ENCODE data around the gene MPST.

Gene MPST

GRCh38 chr22:37023743-37024338 lies 4.3 kb downstream of the MPST start:
- no peak for DNase-seq

DNA sequence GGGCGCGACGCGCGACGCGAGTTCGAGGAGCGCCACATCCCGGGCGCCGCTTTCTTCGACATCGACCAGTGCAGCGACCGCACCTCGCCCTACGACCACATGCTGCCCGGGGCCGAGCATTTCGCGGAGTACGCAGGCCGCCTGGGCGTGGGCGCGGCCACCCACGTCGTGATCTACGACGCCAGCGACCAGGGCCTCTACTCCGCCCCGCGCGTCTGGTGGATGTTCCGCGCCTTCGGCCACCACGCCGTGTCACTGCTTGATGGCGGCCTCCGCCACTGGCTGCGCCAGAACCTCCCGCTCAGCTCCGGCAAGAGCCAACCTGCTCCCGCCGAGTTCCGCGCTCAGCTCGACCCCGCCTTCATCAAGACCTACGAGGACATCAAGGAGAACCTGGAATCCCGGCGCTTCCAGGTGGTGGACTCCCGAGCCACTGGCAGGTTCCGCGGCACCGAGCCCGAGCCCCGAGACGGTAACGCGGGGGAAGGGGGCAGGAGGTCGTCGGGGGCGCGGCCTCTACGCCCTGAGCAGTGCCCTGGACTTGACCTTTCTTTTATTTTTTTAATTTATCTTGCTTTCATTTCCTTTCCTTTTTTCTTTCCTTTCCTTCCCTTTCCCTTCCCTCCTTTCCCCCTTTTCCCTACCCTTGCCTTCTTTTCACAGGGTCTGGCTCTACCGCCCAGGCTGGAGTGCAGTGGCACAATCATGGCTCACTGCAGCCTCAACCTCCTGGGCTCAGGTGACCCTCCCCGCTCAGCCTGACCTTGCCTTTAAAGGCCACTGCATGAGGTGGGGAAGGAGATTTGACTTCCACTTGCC lies 5.0 kb downstream of the MPST start:
- no peak for DNase-seq

- DNase-seq: no peak
Observed at GRCh38 chr22:37025500-37026070, 6.0 kb downstream of the MPST start.

DNA sequence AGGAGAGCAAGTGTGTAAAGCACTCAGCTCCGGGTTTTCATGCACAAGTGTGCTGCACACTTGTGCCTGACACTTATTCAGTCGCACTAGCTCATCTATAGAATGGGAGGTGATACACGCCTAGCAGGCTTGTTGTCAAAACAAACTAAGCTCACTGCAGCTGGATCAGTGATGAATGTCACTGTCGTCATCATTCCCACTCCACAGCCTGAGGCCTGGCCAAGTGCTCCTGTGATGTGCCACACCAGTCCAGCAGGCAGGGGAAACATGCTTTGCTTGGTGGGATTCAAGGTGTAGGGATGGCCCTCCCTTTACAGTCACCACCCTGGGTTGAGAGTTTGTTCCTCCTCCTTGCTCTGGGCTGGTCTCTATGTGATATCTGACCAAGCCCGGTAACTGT lies 6.8 kb downstream of the MPST start:
- no peak for DNase-seq

- DNase-seq: no peak
Observed at GRCh38 chr22:37027556-37027955, 8.0 kb downstream of the MPST start.

DNA sequence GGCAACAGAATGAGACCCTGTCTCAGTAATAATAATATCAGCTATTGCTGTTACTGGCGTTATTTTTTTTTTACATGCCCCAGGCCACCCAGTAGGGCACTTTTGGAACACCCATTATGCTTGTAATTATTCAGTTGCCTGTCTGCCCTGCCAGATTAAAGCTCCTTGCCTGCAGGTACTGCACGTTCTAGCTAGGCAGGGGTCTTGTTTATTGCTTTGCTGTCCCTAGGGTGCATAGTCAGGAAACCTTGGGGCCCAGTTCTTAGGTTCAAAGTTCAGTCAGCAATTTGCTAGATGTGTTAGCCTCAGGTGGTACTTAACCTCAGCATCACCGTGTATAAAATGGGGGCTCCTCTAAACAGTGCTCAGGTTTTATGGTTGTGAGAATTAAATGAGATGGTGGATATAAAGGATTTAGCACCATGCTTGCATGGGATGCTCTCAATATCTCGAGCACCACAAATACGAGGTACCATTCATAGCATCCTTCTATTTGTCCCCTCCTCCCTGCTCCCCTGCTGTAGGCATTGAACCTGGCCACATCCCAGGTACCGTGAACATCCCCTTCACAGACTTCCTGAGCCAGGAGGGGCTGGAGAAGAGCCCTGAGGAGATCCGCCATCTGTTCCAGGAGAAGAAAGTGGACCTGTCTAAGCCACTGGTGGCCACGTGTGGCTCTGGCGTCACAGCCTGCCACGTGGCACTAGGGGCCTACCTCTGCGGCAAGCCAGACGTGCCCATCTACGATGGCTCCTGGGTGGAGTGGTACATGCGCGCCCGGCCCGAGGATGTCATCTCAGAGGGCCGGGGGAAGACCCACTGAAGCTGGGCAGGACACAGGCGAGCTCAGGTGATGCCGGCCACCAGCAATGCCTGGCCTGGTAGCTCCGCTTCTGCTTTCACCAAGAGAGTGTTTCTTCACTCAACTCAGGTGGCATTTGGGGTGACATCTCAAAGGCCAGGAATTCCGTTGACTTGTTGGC lies 9.4 kb downstream of the MPST start:
- no peak for DNase-seq

GRCh38 chr22:37030560-37031281 lies 11.2 kb downstream of the MPST start:
- DNase-seq: no peak

DNA sequence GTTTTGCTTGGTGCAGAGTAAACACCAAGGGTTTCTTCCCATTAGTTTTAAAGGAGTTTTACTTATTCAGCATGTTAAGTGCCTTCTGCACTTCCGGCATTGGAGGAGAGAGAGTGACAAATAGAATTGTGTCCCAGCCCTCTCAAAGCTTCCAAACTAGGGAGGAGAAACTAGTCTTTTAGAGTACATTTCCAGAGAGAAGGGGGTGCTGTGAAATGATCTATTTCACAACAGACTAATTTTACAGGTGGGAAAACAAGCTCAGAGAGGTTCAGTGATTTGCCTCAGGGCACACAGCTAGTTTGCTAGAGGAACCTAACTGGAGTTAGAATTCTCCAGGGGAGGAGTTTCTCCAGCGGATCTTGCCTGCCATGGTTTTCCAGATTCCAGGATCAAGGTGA lies 12.6 kb downstream of the MPST start:
- no peak for DNase-seq

DNA sequence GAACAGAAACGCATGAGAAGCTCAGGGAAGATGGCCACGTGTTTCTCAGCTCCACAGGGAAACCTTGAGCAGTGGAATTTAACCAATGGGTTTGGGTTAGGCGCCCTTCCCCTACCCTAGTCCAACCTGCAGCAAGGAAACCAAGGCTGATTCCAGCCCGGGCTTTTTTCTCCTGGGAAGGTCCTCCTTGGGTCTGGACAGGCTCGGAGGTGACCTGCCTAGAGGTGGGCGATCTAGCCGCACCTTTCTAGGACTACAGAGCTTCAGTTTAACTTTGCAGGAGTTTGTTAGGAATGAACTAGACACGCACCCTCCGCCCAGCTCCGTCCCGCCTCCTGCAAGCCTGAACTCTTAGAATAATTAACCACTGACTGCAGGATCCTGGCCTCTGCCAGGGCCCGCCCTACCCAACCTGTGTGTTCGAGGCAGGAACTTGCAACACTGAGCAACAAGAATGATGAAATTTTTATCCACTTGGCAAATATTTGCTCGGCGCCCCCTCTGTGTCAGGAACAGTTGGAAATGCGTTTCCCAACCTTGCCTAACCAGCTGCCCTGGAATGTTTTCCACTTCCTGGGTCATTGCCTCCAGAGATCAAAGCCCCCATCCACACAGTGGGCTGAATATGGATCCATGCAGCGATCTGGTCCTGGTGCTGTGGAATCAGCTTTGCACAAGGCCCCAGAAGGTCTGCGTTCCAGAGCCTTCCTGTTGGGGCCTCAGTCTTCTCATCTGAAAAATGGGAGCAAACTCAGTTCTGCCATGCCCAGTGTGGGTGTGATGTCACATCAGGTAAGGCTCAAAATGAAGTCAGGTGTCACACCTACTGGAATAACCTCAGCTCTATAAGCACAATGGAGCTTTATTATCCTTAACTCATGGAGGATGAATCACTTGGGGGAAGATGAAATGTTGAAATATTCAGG lies 13.3 kb downstream of the MPST start:
- no peak for DNase-seq

- DNase-seq: no peak
Observed at GRCh38 chr22:37033605-37034430, 14.3 kb downstream of the MPST start.

DNA sequence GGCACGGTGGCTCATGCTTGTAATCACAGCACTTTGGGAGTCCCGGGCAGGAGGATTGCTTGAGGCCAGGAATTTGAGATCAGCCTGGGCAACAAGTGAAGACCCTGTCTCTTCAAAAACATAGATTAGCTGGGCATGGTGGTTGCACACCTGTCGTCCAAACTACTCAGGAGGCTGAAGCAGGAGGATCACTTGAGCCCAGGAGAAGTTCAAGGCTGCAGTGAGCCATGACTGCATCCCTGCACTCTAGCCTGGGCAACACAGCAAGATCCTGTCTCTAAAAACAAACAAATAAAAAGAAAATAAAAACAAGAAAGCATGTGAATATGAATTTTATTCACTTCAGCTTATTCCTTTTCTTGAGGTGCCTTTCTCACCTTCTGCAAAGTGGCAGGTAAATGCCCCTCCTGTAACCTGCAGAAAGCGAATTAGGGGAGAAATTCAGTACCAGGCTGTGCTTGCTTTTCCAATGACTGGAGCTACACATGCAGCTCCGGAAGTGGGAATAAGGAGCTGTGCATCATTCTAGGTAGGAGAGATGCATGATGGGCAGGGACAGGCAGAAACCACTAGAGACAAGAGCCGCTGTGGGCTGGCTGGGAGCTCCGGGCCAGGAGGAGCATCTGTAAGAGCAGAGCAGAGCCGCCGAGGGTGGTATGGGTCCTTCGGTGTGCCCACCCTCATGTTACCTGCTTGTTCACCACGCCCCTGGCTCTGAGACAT lies 17.3 kb downstream of the MPST start:
- no peak for DNase-seq

GRCh38 chr22:37037669-37038068 lies 18.1 kb downstream of the MPST start:
- DNase-seq: no peak

DNA sequence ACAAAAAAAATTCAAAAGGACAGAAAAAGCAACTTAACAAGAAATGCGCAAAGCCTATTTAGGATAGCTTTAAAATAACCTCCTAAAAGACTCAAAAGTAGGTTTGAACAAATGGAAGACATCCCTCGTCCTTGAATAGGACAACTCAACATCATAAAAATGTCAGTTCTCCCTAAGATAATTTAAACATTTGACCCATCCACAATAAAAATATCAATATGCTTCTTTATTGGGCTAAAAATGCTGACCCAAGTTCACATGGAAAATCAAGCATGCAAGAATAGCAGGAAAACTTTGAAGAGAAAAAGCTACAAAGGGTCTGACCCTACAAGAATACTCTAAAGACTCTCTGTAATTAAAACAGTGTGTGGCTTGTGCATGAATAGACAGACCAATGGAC lies 19.9 kb downstream of the MPST start:
- DNase-seq: no peak

GRCh38 chr22:37043209-37043827 lies 23.8 kb downstream of the MPST start:
- no peak for DNase-seq

GRCh38 chr22:37043828-37044538 lies 24.4 kb downstream of the MPST start:
- DNase-seq: peak in 2 of 5 donors; percentile 15 to 63

GRCh38 chr22:37044634-37045625 lies 25.4 kb downstream of the MPST start:
- DNase-seq: no peak

DNA sequence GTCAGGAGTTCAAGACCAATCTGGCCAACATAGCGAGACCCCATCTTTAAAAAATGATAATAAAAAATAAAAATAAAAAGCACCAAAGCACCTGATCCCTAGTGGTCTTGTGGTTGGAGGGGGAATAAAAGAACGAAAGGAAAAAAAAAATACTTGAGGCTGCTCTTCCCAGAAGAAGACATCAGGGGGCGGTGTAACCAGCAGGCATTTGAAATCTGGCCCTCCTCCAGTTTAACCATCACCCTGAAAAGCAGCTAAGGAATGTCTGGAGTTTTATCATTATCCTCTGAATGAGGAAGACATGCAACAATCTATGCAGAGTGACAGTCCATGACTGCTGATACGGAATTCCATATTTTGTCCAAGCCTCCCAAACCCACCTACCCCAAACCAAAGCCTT lies 26.4 kb downstream of the MPST start:
- no peak for DNase-seq

Measured in T-helper 1 cell (primary cell).